ENCODE data around the gene HINT1. TPM values are rescaled to one million over a fixed set of nuclear protein-coding genes. Genes with fewer than 3 reads are reported as not detected.

Gene HINT1
- 100 to 1,000 TPM; 113 to 190 (median 130) TPM for total RNA-seq
- polyA plus RNA-seq, result 100 to 1,000 TPM in 1 of 2 donors, 10 to 100 TPM in 1; 53.8 to 279 TPM
- long read RNA-seq, donor 1, transcript HINT1-201 (3 exons, 1,081 nt), result major isoform, 149 of 168 reads
- long read RNA-seq, donor 1, partial matches to known transcripts, result 1 of 168 reads
- long read RNA-seq, donor 1, other reads (novel, unspliced or antisense), result 12 of 168 reads
- long read RNA-seq, donor 2, transcript HINT1-201 (3 exons, 1,081 nt), result major isoform, 165 of 189 reads
- long read RNA-seq, donor 2, transcript HINT1-209 (3 exons, 656 nt), result minor isoform, 5 of 189 reads
- long read RNA-seq, donor 2, partial matches to known transcripts, result 1 of 189 reads
- long read RNA-seq, donor 2, other reads (novel, unspliced or antisense), result 15 of 189 reads
- long read RNA-seq, donor 3, transcript HINT1-201 (3 exons, 1,081 nt), result major isoform, 32 of 33 reads
- long read RNA-seq, donor 3, partial matches to known transcripts, result 0 of 33 reads
- long read RNA-seq, donor 3, other reads (novel, unspliced or antisense), result 0 of 33 reads

DNA sequence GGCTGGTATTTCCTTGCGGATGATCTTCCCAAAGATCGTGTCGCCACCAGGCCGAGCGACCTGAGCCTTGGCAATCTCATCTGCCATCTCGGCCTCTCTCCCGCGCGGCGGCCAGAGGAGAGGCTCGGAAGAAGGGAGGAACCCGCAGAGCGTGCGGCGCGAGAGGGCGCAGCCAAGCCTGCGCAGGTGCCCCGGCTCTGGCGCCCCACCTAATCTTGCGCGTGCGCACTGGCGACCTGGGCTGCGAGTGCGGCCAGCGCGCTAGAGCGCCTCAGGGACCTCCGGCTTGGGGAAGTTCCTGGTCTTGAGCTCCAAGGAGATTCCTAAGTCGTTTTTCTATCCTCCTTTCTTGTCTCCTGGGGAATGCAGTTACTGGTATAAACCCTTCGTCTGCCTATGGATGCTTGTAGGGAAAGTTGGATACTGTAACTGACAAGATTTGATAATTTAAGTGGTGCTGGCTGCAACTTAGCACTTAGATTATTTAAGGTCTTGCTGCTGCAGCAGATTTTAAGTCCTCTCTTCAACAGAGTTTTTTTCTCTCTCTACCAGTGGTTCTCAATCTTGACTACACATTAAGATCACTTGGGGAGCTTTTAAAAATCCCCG lies at the start of gene HINT1:
Gene HINT1 (minus strand): TSS at position 138 of the 609 bp plus-strand sequence. CDS start 51 bp downstream, at position 87.
- peak within 1 kb of the TSS; percentile 73 to 95 (median 82) for H3K4me3 ChIP-seq
- peak within 1 kb of the TSS; percentile 85 to 98 (median 92) for H3K27ac ChIP-seq
- peaks cover 0 to 30% (median 21%) of the 10 kb centered on the region in 9 donors for H3K4me1 ChIP-seq
- peak; percentile 89 to 94 for DNase-seq
- peak; percentile 95 to 99 (median 98) for ATAC-seq
- peak in 3 of 9 donors; percentile 8 to 24 (median 15) for TF ChIP-seq CTCF (IDR thresholded peaks at IDR 0.05)
- 0% methylated on average over 33 of the region's 33 CpGs for WGBS, 2 donors
- intact Hi-C loops (cut with DNase I), result loop anchor here in 7 of 10 donors (2.0 to 10.0 kb wide), 9 partner anchors 97 to 252 kb away; partner anchors contain the start of gene CDC42SE2 (in 4 of the 7)
- H3K27me3 ChIP-seq, result no peaks in the 10 kb centered on the region
- peaks cover 0 to 29% (median 20%) of the 10 kb centered on the region in 9 donors for H3K36me3 ChIP-seq
- H3K9me3 ChIP-seq, result no peaks in the 10 kb centered on the region

- no peak for DNase-seq
- Histone ChIP-seq H3K27ac (peak overlapping the region in 1 of 10 donors; percentile 6), H3K9me3 (no peaks in the 10 kb centered on the region), H3K36me3 (no peaks in the 10 kb centered on the region), H3K4me3 (no peak overlapping the region), H3K27me3 (no peaks in the 10 kb centered on the region), H3K4me1 (peaks cover 0 to 15% (median 0%) of the 10 kb centered on the region in 9 donors)
- WGBS, 2 donors, result 58 to 65% methylated on average over 3 of the region's 3 CpGs
- intact Hi-C loops (cut with DNase I), result no loop called here
- ATAC-seq, result no peak
- TF ChIP-seq CTCF (IDR thresholded peaks at IDR 0.05), result no peak
Measured at GRCh38 chr5:131214609-131215227, 49.7 kb upstream of the HINT1 start.

DNA sequence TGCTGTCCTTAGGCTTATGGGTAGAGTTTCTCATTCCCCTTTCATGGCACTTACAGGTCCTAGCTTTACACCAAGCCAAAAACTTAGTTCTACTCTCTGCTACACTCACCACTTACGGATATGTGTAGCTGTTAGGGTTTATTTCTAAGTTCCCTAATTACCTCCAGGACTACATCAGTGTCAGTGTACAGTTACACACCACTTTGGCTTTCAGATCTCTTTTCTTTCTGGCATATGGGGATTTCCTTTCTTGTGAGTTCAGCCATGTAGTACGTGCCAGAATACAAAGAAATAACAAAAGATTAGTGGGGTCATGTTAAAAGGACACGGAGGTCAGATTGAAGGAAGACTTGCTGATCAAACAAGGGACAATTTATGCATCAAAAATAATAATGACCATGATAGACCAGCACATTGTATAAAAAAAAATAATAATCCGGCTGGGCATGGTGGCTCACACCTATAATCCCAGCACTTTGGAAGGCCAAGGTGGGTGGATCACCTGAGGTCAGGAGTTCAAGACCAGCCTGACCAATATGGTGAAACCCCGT lies 47.5 kb upstream of the HINT1 start:
- no peaks in the 10 kb centered on the region for H3K36me3 ChIP-seq
- no peak for TF ChIP-seq CTCF (IDR thresholded peaks at IDR 0.05)
- peaks cover 0 to 23% (median 0%) of the 10 kb centered on the region in 9 donors for H3K4me1 ChIP-seq
- WGBS, 2 donors, result 77 to 85% methylated on average over 5 of the region's 5 CpGs
- H3K9me3 ChIP-seq, result no peaks in the 10 kb centered on the region
- intact Hi-C loops (cut with DNase I), result no loop called here
- no peaks in the 10 kb centered on the region for H3K27me3 ChIP-seq
- DNase-seq (no peak), ATAC-seq (no peak)
- peak overlapping the region in 1 of 10 donors; percentile 51 for H3K27ac ChIP-seq
- H3K4me3 ChIP-seq, result no peak overlapping the region

DNA sequence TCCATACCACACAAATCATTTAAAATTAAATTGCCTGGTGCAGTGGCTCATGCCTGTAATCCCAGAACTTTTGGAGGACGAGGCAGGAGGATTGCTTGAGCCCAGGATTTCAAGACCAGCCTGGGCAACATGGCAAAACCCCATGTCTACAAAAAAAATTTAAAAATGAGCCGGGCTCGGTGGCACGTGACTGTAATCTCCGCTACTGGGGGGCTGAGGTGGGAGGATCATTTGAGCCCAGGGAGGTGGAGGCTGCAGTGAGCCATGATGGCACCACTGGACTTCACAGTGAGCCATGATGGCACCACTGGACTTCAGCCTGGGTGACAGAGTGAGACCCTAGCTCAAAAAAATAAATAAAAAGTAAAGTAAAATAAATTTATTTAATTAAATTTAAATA lies 46.6 kb upstream of the HINT1 start:
- intact Hi-C loops (cut with DNase I), result no loop called here
- H3K9me3 ChIP-seq, result no peaks in the 10 kb centered on the region
- no peak for DNase-seq
- WGBS, 2 donors, result 94 to 95% methylated on average over 5 of the region's 5 CpGs
- no peak for ATAC-seq
- no peaks in the 10 kb centered on the region for H3K36me3 ChIP-seq
- H3K27me3 ChIP-seq, result no peaks in the 10 kb centered on the region
- H3K4me3 ChIP-seq, result no peak overlapping the region
- no peak overlapping the region for H3K27ac ChIP-seq
- TF ChIP-seq CTCF (IDR thresholded peaks at IDR 0.05), result no peak
- H3K4me1 ChIP-seq, result peaks cover 0 to 23% (median 0%) of the 10 kb centered on the region in 9 donors
